Right lobe of liver (tissue), 6 donors: ENCODE measurements around the gene LYRM1. TPM values are rescaled to one million over a fixed set of nuclear protein-coding genes. Genes with fewer than 3 reads are reported as not detected.

Source experiments
- ATAC-seq, 4 donors: fragments of 200-7000 bp; cut with Tn5 transposase; one replicate each; pipeline ENCODE4 v1.9.1; 2020; ENCODE audit warnings: mild to moderate bottlenecking in 4 of 4, moderate library complexity in 4 of 4
- DNase-seq, 3 donors: peaks; one replicate each; pipeline ENCODE4 v3.0.0-alpha.2; 2020
- H3K27ac ChIP-seq, 3 donors: fragments of 200-600 bp; one replicate each; pipeline ENCODE4 v1.8.0; 2022
- H3K27me3 ChIP-seq, 2 donors: fragments of 200-600 bp; one replicate each; pipeline ENCODE4 v1.8.0; 2022
- H3K36me3 ChIP-seq, 4 donors: fragments of 200-600 bp; sonication (generic) in 1 of 4; one replicate each; pipeline versions ENCODE4 v1.5.1 to v1.8.0; 2017 to 2022; ENCODE audit warnings: control low read depth in 1 of 4
- H3K4me1 ChIP-seq, 4 donors: fragments of 200-600 bp; sonication (generic) in 1 of 4; one replicate each; pipeline versions ENCODE4 v1.5.1 to v1.8.0; 2017 to 2022; ENCODE audit warnings: control low read depth in 1 of 4
- H3K4me3 ChIP-seq, 3 donors: fragments of 200-600 bp; one replicate each; pipeline ENCODE4 v1.8.0; 2022
- H3K9me3 ChIP-seq, 4 donors: fragments of 200-600 bp; sonication (generic) in 1 of 4; one replicate each; pipeline versions ENCODE4 v1.5.1 to v1.8.0; 2017 to 2022; ENCODE audit warnings: control low read depth in 1 of 4
- POLR2A ChIP-seq: fragments of 450-650 bp; IDR thresholded peaks from one replicate; pipeline ENCODE4 v1.6.1; 2017; ENCODE audit warnings: antibody characterized with exemption, mild to moderate bottlenecking
- WGBS: methylation state at CpG from one replicate; pipeline ENCODE4 v1.1.6; 2018; ENCODE audit warnings: low coverage, low lambda C conversion rate; ENCODE audit not compliant: insufficient coverage; ENCODE audit errors: missing lambda C conversion rate; 5-methylcytosine and 5-hydroxymethylcytosine counted together
- intact Hi-C, 2 donors: fragments of 100-400 bp; cut with DNase I; formaldehyde crosslinking; loops; one replicate each; pipeline versions ENCODE4 v1.11.2 to v1.14.1; 2022
- total RNA-seq, 6 experiments: library from RNA; depleted of rRNA in 2 of 6; stranded (reverse); fragments of >200 nt in 2 of 6; fragmentation: NEBNext Ultra II Directional in 3 of 6; extraction: Animal tissue kit (Norgen Biotek cat#: 25700) in 3 of 6; gene quantifications; one replicate each; pipeline versions ENCODE4 v1.1.0 to v1.2.4, GENCODE V29; 2016 to 2023
- TF ChIP-seq, protein P1 (sequence below), 4 donors: fragments of 200-600 bp in 3 of 4; fragments of 450-650 bp in 1 of 4; IDR thresholded peaks; one replicate each; pipeline versions ENCODE4 v1.5.1 to v1.8.0; 2016 to 2022; ENCODE audit warnings: antibody characterized with exemption in 4 of 4, mild to moderate bottlenecking in 2 of 4
- donor health status: DM: no; HTN: yes; CAD: no.
- donor health status: DM: no; HTN: no; CAD: no.
- donor health status: DM: no; HTN: no; CAD: no.
- donor health status: DM: no; HTN: yes; CAD: no.
- donor health status: DM: no; HTN: yes; CAD: no.

LYRM1 gene
- total RNA-seq, 6 experiments from 2014 or later = 32.4 to 102 (median 37.9) TPM

DNA sequence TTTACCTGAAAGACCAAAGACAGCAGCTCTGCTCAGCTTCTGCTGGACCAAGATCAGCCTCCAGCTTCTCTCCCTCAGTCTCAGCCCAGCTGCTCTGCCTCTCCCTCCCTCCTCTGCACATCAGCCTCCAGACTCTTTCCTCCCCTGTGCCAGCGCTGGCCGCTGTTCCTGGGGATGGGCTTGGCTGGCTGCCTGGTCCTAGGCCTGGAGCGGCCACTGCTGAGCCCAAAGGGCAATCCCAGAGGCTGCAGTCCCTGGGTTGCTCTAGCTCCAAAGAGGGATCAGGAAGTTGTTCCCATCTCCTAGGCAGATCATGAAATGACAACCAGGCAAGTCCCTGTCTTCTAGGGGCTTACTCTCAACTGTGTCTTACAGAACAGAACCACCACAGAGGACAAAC lies 31.7 kb upstream of the LYRM1 start:
- Histone ChIP-seq H3K4me3 (no peak overlapping the region), H3K9me3 (no peaks in the 10 kb centered on the region), H3K27ac (peak overlapping the region in 1 of 3 donors; percentile 31), H3K36me3 (no peaks in the 10 kb centered on the region), H3K4me1 (peaks cover 0 to 69% (median 25%) of the 10 kb centered on the region in 4 donors), H3K27me3 (no peaks in the 10 kb centered on the region)
- intact Hi-C loops = no loop called here
- peak; percentile 24 for TF ChIP-seq POLR2A
- TF ChIP-seq, protein P1, sequence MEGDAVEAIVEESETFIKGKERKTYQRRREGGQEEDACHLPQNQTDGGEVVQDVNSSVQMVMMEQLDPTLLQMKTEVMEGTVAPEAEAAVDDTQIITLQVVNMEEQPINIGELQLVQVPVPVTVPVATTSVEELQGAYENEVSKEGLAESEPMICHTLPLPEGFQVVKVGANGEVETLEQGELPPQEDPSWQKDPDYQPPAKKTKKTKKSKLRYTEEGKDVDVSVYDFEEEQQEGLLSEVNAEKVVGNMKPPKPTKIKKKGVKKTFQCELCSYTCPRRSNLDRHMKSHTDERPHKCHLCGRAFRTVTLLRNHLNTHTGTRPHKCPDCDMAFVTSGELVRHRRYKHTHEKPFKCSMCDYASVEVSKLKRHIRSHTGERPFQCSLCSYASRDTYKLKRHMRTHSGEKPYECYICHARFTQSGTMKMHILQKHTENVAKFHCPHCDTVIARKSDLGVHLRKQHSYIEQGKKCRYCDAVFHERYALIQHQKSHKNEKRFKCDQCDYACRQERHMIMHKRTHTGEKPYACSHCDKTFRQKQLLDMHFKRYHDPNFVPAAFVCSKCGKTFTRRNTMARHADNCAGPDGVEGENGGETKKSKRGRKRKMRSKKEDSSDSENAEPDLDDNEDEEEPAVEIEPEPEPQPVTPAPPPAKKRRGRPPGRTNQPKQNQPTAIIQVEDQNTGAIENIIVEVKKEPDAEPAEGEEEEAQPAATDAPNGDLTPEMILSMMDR (IDR thresholded peaks at IDR 0.05) = no peak
- DNase-seq (peak; percentile 92 to 95 (median 95)), ATAC-seq (peak; percentile 84 to 98 (median 96))
- WGBS = 14% methylated on average over 2 of the region's 3 CpGs

DNA sequence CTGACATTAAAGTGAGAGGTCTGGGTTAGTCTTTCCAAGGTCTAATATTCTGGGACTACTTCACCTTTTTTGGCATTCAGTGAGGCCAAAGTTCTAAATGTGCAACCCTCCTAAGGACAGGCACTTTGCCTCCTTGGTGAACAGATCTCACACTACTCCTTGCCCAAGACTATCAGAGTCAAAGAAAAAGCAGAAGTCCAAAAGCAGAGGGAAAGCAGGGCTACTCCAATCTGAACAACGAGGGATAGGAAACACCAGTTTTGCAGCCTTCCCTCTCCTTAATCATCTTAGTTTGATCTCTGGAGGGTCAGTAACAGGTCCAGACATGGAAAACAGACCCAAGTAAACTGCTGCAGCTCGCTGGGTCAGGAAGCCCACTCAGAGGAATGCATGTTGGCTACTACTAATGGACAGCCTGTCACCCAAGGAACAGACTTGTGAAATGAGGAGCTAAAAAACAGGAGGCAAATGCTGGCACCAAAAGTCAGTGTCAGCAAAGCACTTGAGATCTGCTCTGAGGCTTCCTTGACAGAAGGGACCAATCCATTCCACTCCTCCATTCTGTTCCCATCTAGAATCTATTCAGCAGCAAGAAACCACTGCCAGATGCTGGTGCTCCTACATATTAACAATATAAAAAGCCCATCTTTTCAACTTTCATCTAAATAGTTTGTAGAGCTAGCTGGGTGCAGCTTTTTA lies 30.3 kb upstream of the LYRM1 start:
- WGBS = 73% methylated on average over 2 of the region's 2 CpGs
- Histone ChIP-seq H3K27ac (peak overlapping the region in 1 of 3 donors; percentile 8), H3K9me3 (no peaks in the 10 kb centered on the region), H3K27me3 (no peaks in the 10 kb centered on the region), H3K36me3 (no peaks in the 10 kb centered on the region), H3K4me1 (peaks cover 0 to 79% (median 29%) of the 10 kb centered on the region in 4 donors), H3K4me3 (no peak overlapping the region)
- TF ChIP-seq, protein P1 (IDR thresholded peaks at IDR 0.05) = no peak
- no peak for TF ChIP-seq POLR2A
- ATAC-seq (no peak), DNase-seq (no peak)
- intact Hi-C loops = no loop called here

DNA sequence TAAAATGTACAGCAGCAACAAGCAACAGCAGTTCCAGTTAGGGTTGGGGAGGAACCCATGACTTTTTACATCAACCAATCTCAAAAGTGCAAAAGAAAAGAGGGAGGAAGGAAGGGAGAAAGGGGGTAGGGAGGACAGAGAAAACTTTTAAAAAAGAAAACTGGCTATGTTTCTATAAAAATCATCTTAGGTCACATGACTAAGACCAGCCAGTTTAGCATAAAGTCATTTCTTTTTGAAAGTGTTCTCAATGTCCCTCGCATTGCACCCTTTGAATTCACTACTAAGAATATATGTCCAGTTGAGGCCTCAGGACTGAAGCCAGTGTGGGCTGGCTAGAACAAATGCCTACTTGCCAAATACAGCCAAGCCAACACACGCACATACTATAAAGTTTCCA lies 29.3 kb upstream of the LYRM1 start:
- no peak for DNase-seq
- WGBS = 34% methylated on average over 2 of the region's 2 CpGs
- Histone ChIP-seq H3K4me1 (peaks cover 0 to 75% (median 29%) of the 10 kb centered on the region in 4 donors), H3K27ac (peak overlapping the region in 1 of 3 donors; percentile 32), H3K9me3 (no peaks in the 10 kb centered on the region), H3K36me3 (no peaks in the 10 kb centered on the region), H3K27me3 (no peaks in the 10 kb centered on the region), H3K4me3 (no peak overlapping the region)
- intact Hi-C loops = no loop called here
- no peak for ATAC-seq
- no peak for TF ChIP-seq POLR2A
- TF ChIP-seq, protein P1 (IDR thresholded peaks at IDR 0.05) = no peak

DNA sequence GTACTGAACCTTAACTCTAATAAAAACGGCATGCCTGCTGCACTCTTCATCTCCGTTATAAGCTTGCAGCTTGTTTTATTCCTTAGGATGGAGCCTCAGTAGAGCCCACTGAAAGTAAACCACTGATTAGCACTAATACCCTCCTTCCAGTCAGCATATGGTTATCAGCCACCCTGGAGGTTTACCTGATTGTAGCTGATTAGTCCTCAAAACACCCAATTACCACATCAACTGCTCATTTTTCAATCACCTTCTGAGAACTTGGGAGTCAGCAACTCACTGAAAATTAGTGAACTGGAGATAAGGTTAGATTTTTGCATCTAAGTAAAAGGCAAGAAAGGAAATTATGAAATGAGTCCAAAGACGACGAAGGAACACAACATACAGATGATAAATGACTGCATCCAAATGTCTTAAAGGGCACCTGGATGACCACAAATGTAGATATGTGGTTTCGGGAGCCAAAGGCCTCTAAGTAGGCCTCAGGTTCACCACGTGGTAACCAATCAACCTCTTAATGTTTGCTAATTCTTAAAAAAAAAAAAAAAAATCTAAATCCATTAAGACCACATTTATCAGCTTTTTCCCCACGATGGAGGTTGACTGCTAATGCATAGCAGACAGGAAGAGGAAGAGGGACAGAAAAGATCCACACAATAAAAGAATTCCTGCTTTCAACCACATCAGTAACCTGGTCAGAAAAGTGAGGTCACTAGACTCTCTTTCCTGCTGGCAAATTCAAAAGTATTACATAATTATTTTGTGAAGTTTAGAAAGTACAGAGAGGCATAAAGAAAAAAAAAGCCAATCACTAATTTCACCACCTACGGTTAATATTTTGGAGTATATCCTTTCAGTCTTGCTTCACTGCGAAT lies 28.4 kb upstream of the LYRM1 start:
- peak in 1 of 4 donors; percentile 11 for ATAC-seq
- Histone ChIP-seq H3K36me3 (no peaks in the 10 kb centered on the region), H3K4me3 (no peak overlapping the region), H3K27ac (peak overlapping the region in 2 of 3 donors; percentile 18 to 30), H3K9me3 (no peaks in the 10 kb centered on the region), H3K4me1 (peaks cover 0 to 66% (median 27%) of the 10 kb centered on the region in 4 donors), H3K27me3 (no peaks in the 10 kb centered on the region)
- WGBS = 47% methylated on average over 9 of the region's 9 CpGs
- no peak for DNase-seq
- intact Hi-C loops = no loop called here
- TF ChIP-seq POLR2A = no peak
- TF ChIP-seq, protein P1 (IDR thresholded peaks at IDR 0.05) = no peak
